ENCODE measurements around the gene FBXO34. TPM values are rescaled to one million over a fixed set of nuclear protein-coding genes. Genes with fewer than 3 reads are reported as not detected.
A peak's percentile ranks its signal among the peaks of the same experiment; 100 is the strongest.

The FBXO34 gene
- total RNA-seq, 4 donors from 2014 or later: 60.0 to 88.5 (median 81.9) TPM

DNA sequence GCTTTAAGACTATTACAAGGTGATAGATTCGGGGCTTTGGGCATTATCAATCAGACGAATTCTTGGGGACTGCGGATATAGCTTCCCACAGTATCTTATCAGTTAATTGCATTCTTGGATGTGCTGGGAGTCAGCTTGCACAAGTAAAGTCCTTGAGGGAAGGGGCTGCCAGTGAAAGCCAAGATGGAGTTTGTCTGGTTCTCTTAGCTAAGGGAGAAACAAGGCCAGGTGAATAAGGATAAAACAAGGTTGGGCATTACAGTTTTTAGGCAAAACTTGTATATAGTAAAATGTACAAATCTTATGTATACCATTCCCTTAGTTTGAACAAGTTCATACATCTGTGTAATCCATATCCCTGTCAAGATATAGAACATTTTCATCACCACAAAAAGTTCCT is 5.5 kb downstream of the FBXO34 start:
- TF ChIP-seq POLR2A (IDR thresholded peaks at IDR 0.05): no peak
- TF ChIP-seq, protein P1, sequence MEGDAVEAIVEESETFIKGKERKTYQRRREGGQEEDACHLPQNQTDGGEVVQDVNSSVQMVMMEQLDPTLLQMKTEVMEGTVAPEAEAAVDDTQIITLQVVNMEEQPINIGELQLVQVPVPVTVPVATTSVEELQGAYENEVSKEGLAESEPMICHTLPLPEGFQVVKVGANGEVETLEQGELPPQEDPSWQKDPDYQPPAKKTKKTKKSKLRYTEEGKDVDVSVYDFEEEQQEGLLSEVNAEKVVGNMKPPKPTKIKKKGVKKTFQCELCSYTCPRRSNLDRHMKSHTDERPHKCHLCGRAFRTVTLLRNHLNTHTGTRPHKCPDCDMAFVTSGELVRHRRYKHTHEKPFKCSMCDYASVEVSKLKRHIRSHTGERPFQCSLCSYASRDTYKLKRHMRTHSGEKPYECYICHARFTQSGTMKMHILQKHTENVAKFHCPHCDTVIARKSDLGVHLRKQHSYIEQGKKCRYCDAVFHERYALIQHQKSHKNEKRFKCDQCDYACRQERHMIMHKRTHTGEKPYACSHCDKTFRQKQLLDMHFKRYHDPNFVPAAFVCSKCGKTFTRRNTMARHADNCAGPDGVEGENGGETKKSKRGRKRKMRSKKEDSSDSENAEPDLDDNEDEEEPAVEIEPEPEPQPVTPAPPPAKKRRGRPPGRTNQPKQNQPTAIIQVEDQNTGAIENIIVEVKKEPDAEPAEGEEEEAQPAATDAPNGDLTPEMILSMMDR (IDR thresholded peaks at IDR 0.05): no peak
- Histone ChIP-seq H3K27me3 (no peaks in the 10 kb centered on the region), H3K36me3 (no peaks in the 10 kb centered on the region), H3K4me1 (peaks cover 22 to 47% of the 10 kb centered on the region in 2 donors), H3K4me3 (replicated peaks in 1 of 3) (no peak overlapping the region), H3K9me3 (no peaks in the 10 kb centered on the region), H3K27ac (no peak overlapping the region)
- intact Hi-C loops (cut with DNase I): no loop called here
- DNase-seq: no peak
- WGBS, 2 donors: 86 to 93% methylated on average over 3 of the region's 3 CpGs

DNA sequence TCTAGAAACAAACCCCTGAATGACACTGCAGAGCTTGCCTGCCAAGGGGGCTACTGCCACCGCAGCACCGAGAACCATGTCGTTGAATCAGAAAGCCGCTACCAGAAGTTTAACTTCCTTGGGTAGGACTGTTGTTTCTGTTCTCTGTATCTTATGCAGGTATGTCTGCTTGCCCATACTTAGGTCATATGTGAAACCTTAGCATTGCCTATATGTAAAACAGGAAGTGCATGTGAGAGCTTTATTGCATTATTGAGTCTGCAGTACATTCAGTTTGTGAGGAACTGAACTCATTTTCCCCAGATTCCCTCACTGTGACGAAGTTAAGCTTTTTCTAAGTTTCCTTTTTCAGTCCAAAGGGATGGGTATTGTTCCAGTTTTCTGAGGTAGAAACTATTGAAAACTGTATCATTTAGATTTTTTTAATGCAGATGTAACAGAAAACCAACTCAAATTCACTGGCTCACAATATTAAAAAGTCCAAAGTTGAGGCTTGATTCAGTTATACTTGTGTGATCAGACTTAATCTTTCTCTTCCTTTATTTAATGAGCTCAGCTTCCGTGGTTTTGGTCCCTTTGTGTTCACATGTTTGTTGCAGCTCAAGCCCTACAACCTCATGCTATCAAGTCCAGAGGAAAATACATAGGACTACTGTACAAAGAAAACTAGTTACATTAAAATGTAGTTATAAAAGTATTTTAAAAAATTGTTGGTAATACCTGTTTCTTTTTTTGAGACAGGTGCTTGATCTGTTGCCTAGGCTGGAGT is 6.9 kb downstream of the FBXO34 start:
- no peaks in the 10 kb centered on the region for H3K27me3 ChIP-seq
- DNase-seq: no peak
- H3K4me3 ChIP-seq (replicated peaks in 1 of 3): no peak overlapping the region
- H3K27ac ChIP-seq: peak overlapping the region in 2 of 3 donors; percentile 8 to 18
- H3K9me3 ChIP-seq: no peaks in the 10 kb centered on the region
- peaks cover 25 to 49% of the 10 kb centered on the region in 2 donors for H3K4me1 ChIP-seq
- intact Hi-C loops (cut with DNase I): no loop called here
- TF ChIP-seq, protein P1 (IDR thresholded peaks at IDR 0.05): no peak
- TF ChIP-seq POLR2A (IDR thresholded peaks at IDR 0.05): no peak
- 56 to 70% methylated on average over 6 of the region's 6 CpGs for WGBS, 2 donors
- H3K36me3 ChIP-seq: no peaks in the 10 kb centered on the region

DNA sequence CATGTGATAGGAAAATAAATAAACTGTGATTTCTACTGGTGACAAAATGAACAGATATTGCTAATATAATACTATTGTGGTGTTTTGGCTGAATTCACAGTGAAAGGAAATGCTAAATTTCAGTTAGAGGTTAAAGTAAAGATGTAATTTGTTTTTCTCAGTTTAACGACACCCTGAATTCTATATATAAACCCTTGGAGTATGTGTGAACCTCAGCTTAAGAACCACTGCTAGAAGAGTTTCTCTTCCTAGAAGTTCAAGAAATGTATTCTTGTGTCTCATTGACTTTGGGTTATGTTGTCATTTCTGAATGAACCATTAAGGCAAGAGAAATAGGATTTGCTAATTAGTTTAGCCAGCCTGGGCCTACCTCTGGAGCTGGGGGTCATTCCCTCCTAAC is 8.2 kb downstream of the FBXO34 start:
- H3K27ac ChIP-seq: no peak overlapping the region
- TF ChIP-seq, protein P1 (IDR thresholded peaks at IDR 0.05): no peak
- no peak for TF ChIP-seq POLR2A (IDR thresholded peaks at IDR 0.05)
- H3K9me3 ChIP-seq: no peaks in the 10 kb centered on the region
- DNase-seq: no peak
- WGBS, 2 donors: 95 to 96% methylated on average over 1 of the region's 1 CpG
- intact Hi-C loops (cut with DNase I): no loop called here
- H3K4me3 ChIP-seq (replicated peaks in 1 of 3): no peak overlapping the region
- H3K4me1 ChIP-seq: peaks cover 23 to 43% of the 10 kb centered on the region in 2 donors
- H3K27me3 ChIP-seq: no peaks in the 10 kb centered on the region
- H3K36me3 ChIP-seq: no peaks in the 10 kb centered on the region

DNA sequence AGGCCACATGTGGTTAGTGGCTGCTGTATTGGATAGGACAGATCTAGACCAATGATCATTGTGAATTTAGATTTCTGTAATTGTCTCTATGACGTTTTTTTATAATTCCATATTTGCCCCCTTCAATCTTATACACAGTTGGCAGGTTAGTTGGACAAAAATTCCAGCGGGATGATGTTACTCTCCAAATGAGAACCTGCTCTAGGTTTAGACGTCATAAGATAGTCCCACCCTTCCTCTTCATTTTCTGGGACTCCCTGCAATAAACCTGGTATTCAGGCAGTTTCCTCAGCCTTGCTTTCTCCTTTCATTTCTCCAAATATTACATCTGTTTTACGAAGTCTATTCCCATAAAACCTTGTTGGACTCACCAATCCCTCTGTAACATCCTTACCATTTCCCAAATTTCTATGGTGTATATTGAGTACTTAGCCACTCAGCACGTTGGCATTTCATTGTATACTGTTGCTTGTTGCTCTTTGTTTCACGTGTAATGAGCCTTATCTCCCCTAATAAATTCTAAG is 10.2 kb downstream of the FBXO34 start:
- Histone ChIP-seq H3K36me3 (no peaks in the 10 kb centered on the region), H3K27ac (no peak overlapping the region), H3K4me1 (peaks cover 29 to 45% of the 10 kb centered on the region in 2 donors), H3K4me3 (replicated peaks in 1 of 3) (no peak overlapping the region), H3K9me3 (no peaks in the 10 kb centered on the region), H3K27me3 (no peaks in the 10 kb centered on the region)
- TF ChIP-seq POLR2A (IDR thresholded peaks at IDR 0.05): no peak
- TF ChIP-seq, protein P1 (IDR thresholded peaks at IDR 0.05): no peak
- intact Hi-C loops (cut with DNase I): no loop called here
- DNase-seq: no peak
- WGBS, 2 donors: 86 to 88% methylated on average over 6 of the region's 6 CpGs

DNA sequence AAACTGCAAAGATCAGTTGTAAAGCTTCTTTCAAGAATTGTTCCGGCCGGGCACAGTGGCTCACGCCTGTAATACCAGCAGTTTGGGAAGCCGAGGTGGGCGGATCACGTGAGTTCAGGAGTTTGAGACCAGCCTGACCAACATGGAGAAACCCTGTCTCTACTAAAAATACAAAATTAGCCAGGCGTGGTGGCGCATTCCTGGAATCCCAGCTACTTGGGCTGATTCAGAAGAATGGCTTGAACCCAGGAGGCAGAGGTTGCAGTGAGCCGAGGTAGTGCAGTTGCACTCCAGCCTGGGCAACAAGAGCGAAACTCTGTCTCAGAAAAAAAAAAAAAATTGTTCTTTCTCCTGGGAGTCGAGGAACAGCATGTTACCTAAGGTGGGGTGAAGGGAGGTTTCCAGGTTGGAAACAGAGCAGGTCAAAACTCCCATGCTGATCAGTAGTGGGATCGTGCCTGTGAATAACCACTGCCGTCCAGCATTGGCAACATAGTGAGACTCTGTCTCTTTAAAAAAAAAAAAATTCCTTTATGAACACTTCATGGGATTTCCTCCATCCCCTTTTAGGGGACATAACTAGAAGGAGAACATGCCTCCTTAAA is 13.9 kb downstream of the FBXO34 start:
- DNase-seq: peak; percentile 80 to 83
- no peaks in the 10 kb centered on the region for H3K9me3 ChIP-seq
- H3K27ac ChIP-seq: peak overlapping the region; percentile 2 to 24 (median 13)
- no peak for TF ChIP-seq POLR2A (IDR thresholded peaks at IDR 0.05)
- TF ChIP-seq, protein P1 (IDR thresholded peaks at IDR 0.05): no peak
- intact Hi-C loops (cut with DNase I): no loop called here
- no peaks in the 10 kb centered on the region for H3K27me3 ChIP-seq
- H3K4me3 ChIP-seq (replicated peaks in 1 of 3): no peak overlapping the region
- no peaks in the 10 kb centered on the region for H3K36me3 ChIP-seq
- H3K4me1 ChIP-seq: peaks cover 36 to 48% of the 10 kb centered on the region in 2 donors
- 43 to 46% methylated on average over 13 of the region's 13 CpGs for WGBS, 2 donors

All from thyroid gland (tissue), 4 donors.